ENCODE data around the gene RUVBL2. TPM values are rescaled to one million over a fixed set of nuclear protein-coding genes. Genes with fewer than 3 reads are reported as not detected.

RUVBL2 gene
- polyA plus RNA-seq, 1 donor from 2014 or later: 184 TPM

DNA sequence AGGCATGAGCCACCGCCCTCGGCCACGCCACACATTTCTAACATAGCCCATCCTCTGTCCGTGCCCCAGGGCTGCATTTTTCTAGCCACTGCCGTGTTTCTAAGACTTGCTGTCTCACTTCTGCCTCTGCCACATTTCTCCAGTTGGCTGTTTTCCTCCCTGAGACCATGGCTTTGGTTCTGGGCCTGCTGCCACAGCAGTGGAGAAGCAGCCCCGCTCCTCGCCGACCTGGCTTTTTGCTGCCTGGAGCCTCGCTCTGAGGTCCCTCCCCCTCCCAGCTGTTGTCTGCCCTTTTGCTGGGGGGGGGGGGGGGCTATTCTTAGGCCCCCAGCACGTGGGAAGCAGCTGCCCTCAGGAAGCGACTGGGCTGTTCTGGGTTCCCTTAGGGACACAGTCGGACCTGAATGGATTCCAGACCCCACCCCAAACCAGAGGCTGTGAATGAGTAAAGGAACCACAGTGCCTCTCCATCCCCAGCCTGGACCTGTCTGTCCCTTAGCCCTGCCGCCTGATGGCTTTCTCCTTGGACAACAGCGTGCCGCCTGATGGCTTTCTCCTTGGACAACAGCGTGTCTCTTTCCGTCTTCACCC is 3.9 kb upstream of the RUVBL2 start:
- no peaks in the 10 kb centered on the region for H3K36me3 ChIP-seq (ENCODE audit: insufficient read depth, low read length)
- H3K27me3 ChIP-seq (ENCODE audit: insufficient read depth, low read depth, low read length): no peaks in the 10 kb centered on the region
- no peaks in the 10 kb centered on the region for H3K9me2 ChIP-seq (ENCODE audit: insufficient read depth, low read length)
- H3K9ac ChIP-seq (ENCODE audit: low read length): no peak overlapping the region
- H3K9me3 ChIP-seq (ENCODE audit: low read length): no peaks in the 10 kb centered on the region
- TF ChIP-seq, protein P1, sequence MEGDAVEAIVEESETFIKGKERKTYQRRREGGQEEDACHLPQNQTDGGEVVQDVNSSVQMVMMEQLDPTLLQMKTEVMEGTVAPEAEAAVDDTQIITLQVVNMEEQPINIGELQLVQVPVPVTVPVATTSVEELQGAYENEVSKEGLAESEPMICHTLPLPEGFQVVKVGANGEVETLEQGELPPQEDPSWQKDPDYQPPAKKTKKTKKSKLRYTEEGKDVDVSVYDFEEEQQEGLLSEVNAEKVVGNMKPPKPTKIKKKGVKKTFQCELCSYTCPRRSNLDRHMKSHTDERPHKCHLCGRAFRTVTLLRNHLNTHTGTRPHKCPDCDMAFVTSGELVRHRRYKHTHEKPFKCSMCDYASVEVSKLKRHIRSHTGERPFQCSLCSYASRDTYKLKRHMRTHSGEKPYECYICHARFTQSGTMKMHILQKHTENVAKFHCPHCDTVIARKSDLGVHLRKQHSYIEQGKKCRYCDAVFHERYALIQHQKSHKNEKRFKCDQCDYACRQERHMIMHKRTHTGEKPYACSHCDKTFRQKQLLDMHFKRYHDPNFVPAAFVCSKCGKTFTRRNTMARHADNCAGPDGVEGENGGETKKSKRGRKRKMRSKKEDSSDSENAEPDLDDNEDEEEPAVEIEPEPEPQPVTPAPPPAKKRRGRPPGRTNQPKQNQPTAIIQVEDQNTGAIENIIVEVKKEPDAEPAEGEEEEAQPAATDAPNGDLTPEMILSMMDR (IDR thresholded peaks at IDR 0.05; ENCODE audit: poor library complexity, severe bottlenecking): no peak
- TF ChIP-seq EP300 (conservative IDR thresholded peaks at IDR 0.05; ENCODE audit: poor library complexity, severe bottlenecking) (no peak), MXI1 (conservative IDR thresholded peaks at IDR 0.05; ENCODE audit: poor library complexity, severe bottlenecking) (no peak), POLR2AphosphoS5 (IDR thresholded peaks at IDR 0.05) (no peak), SMC3 (conservative IDR thresholded peaks at IDR 0.05; ENCODE audit: poor library complexity) (no peak), TAF1 (IDR thresholded peaks at IDR 0.05; ENCODE audit: low read depth) (no peak), EZH2 (IDR thresholded peaks at IDR 0.05; ENCODE audit: borderline replicate concordance, insufficient read depth, low read length, poor library complexity, severe bottlenecking) (no peak), RAD21 (conservative IDR thresholded peaks at IDR 0.05) (no peak)
- TF ChIP-seq, protein P2, sequence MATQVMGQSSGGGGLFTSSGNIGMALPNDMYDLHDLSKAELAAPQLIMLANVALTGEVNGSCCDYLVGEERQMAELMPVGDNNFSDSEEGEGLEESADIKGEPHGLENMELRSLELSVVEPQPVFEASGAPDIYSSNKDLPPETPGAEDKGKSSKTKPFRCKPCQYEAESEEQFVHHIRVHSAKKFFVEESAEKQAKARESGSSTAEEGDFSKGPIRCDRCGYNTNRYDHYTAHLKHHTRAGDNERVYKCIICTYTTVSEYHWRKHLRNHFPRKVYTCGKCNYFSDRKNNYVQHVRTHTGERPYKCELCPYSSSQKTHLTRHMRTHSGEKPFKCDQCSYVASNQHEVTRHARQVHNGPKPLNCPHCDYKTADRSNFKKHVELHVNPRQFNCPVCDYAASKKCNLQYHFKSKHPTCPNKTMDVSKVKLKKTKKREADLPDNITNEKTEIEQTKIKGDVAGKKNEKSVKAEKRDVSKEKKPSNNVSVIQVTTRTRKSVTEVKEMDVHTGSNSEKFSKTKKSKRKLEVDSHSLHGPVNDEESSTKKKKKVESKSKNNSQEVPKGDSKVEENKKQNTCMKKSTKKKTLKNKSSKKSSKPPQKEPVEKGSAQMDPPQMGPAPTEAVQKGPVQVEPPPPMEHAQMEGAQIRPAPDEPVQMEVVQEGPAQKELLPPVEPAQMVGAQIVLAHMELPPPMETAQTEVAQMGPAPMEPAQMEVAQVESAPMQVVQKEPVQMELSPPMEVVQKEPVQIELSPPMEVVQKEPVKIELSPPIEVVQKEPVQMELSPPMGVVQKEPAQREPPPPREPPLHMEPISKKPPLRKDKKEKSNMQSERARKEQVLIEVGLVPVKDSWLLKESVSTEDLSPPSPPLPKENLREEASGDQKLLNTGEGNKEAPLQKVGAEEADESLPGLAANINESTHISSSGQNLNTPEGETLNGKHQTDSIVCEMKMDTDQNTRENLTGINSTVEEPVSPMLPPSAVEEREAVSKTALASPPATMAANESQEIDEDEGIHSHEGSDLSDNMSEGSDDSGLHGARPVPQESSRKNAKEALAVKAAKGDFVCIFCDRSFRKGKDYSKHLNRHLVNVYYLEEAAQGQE (IDR thresholded peaks at IDR 0.05; ENCODE audit: borderline replicate concordance): no peak
- H4K20me1 ChIP-seq (ENCODE audit: insufficient read depth): no peaks in the 10 kb centered on the region
- H3K4me3 ChIP-seq (ENCODE audit: low read length): no peak overlapping the region
- no peak overlapping the region for H3K4me2 ChIP-seq (ENCODE audit: low read length)
- no peak overlapping the region for H2AFZ ChIP-seq (ENCODE audit: low read depth, low read length)
- H3K79me2 ChIP-seq (replicated peaks; ENCODE audit: insufficient read depth, low read length): peaks cover 13% of the 10 kb centered on the region
- peaks cover 4% of the 10 kb centered on the region for H3F3A ChIP-seq (ENCODE audit: insufficient read depth, low read length, poor library complexity, severe bottlenecking)
- H3K27ac ChIP-seq (ENCODE audit: low read length): no peak overlapping the region

DNA sequence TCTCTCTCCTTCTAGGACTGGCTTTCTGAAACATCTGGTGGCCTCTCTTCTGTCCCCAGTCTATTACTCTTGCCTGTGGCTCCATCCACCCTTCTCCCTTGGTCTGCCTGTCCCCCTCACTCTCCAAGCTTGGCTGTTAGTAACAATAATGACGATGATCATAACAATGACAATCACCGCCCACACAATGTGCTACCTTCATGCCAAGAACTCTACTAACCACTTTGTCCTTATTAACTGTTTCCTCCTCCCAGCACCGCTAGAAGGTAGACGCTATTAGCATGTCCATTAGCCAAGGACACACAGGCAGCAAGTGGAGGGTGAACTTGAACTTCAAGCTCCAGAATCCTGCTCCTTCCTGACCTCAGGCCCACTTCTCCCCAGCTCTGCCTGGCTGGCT is 3.3 kb upstream of the RUVBL2 start:
- no peak overlapping the region for H3K27ac ChIP-seq (ENCODE audit: low read length)
- no peak overlapping the region for H3K4me2 ChIP-seq (ENCODE audit: low read length)
- peaks cover 17% of the 10 kb centered on the region for H3K79me2 ChIP-seq (replicated peaks; ENCODE audit: insufficient read depth, low read length)
- H3K9me2 ChIP-seq (ENCODE audit: insufficient read depth, low read length): no peaks in the 10 kb centered on the region
- no peak overlapping the region for H2AFZ ChIP-seq (ENCODE audit: low read depth, low read length)
- H3K9me3 ChIP-seq (ENCODE audit: low read length): no peaks in the 10 kb centered on the region
- H3K27me3 ChIP-seq (ENCODE audit: insufficient read depth, low read depth, low read length): no peaks in the 10 kb centered on the region
- H3K4me3 ChIP-seq (ENCODE audit: low read length): no peak overlapping the region
- no peaks in the 10 kb centered on the region for H4K20me1 ChIP-seq (ENCODE audit: insufficient read depth)
- H3F3A ChIP-seq (ENCODE audit: insufficient read depth, low read length, poor library complexity, severe bottlenecking): peaks cover 4% of the 10 kb centered on the region
- no peak for TF ChIP-seq MXI1 (conservative IDR thresholded peaks at IDR 0.05; ENCODE audit: poor library complexity, severe bottlenecking)
- TF ChIP-seq EP300 (conservative IDR thresholded peaks at IDR 0.05; ENCODE audit: poor library complexity, severe bottlenecking): no peak
- TF ChIP-seq, protein P2 (IDR thresholded peaks at IDR 0.05; ENCODE audit: borderline replicate concordance): no peak
- no peak for TF ChIP-seq RAD21 (conservative IDR thresholded peaks at IDR 0.05)
- TF ChIP-seq POLR2AphosphoS5 (IDR thresholded peaks at IDR 0.05): no peak
- no peak for TF ChIP-seq EZH2 (IDR thresholded peaks at IDR 0.05; ENCODE audit: borderline replicate concordance, insufficient read depth, low read length, poor library complexity, severe bottlenecking)
- no peak for TF ChIP-seq SMC3 (conservative IDR thresholded peaks at IDR 0.05; ENCODE audit: poor library complexity)
- TF ChIP-seq, protein P1 (IDR thresholded peaks at IDR 0.05; ENCODE audit: poor library complexity, severe bottlenecking): no peak
- TF ChIP-seq TAF1 (IDR thresholded peaks at IDR 0.05; ENCODE audit: low read depth): no peak
- H3K36me3 ChIP-seq (ENCODE audit: insufficient read depth, low read length): no peaks in the 10 kb centered on the region
- H3K9ac ChIP-seq (ENCODE audit: low read length): no peak overlapping the region

Measured in neural cell (in vitro differentiated cells).